HG02588 (cell line): ENCODE data around the gene NDST3.
"Not testable (repeated sequence)": the region's sequence is repeated elsewhere in the genome, so short reads cannot be mapped to it uniquely, and the experiment has no call there.

Source experiments
- ATAC-seq: cut with Tn5 transposase; IDR thresholded peaks from one replicate; pipeline ENCODE4 v1.9.1; 2021; ENCODE audit warnings: mild to moderate bottlenecking, moderate library complexity; ENCODE audit not compliant: unreplicated experiment

Gene NDST3

GRCh38 chr4:118266145-118266496 is 231.8 kb downstream of the NDST3 start:
- ATAC-seq, result not testable (repeated sequence)

- no peak for ATAC-seq
Observed at GRCh38 chr4:118268780-118269179, 234.5 kb downstream of the NDST3 start.

- peak; percentile 60 for ATAC-seq
Observed at GRCh38 chr4:118270492-118270891, 236.2 kb downstream of the NDST3 start.

- no peak for ATAC-seq
Observed at GRCh38 chr4:118271788-118272187, 237.5 kb downstream of the NDST3 start.

DNA sequence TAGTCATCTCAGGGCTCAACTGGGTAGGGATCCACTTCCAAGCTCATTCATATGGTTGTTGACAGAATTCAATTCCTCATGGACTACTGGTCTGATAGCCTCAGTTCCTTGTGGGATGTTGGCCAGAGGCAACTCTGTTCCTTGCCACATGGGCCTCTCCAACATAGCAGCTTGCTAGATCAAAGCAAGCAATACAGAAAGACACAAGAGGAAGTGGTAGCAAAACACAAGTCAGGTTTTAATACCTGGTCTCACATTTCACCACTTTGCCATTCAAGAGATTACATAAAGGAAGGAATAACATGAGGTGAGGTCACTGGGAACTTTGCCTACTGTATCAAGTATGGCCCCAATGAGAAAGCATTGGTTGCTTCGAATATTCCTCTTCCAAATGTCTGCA is 239.4 kb downstream of the NDST3 start:
- no peak for ATAC-seq

GRCh38 chr4:118276580-118276979 is 242.3 kb downstream of the NDST3 start:
- ATAC-seq, result no peak

- no peak for ATAC-seq
Observed at GRCh38 chr4:118277243-118277642, 243.0 kb downstream of the NDST3 start.

DNA sequence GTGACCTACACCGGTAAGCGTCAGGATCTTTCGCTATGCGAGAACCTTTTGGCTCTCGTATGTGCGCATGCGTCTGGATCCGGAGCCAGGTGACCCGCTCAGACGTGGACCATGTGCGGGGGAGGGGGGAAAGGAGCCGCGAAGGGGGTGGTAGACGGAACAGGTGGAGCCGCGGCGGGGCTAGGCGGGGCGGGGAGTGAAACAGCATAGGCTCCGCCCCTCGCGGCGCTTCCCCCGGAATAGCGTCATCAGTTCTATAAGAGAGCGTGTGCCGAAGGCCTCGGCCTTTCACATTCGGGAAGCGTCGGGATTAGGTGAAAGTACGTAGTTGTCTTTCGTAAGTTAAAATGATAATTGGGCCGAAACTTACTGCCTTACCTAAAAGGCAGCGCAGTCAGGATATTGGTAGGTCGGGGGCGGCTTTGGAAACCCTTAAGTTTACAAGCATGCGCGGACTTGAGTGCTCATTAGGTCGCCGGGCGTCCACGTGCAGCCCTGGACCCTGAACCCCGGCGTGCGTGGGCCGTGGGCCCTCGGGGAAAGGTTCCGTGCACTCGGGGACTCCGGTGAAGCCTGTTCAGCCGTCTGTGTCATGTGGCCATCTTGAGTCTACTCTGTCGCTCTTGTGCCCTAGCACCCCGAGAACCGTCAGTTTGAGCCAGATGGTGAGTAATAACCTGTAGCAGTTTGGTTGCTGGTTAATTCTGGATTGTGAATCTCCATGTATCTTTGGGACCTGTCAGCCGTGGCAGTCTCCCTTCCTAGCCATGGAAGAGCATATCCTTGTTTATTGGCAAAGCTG is 244.4 kb downstream of the NDST3 start:
- peak; percentile 89 for ATAC-seq

GRCh38 chr4:118279328-118279727 is 245.0 kb downstream of the NDST3 start:
- no peak for ATAC-seq

- no peak for ATAC-seq
Observed at GRCh38 chr4:118279920-118280432, 245.7 kb downstream of the NDST3 start.

GRCh38 chr4:118280501-118281218 is 246.4 kb downstream of the NDST3 start:
- ATAC-seq, result peak; percentile 25

- ATAC-seq, result no peak
Observed at GRCh38 chr4:118281611-118282442, 247.5 kb downstream of the NDST3 start.

DNA sequence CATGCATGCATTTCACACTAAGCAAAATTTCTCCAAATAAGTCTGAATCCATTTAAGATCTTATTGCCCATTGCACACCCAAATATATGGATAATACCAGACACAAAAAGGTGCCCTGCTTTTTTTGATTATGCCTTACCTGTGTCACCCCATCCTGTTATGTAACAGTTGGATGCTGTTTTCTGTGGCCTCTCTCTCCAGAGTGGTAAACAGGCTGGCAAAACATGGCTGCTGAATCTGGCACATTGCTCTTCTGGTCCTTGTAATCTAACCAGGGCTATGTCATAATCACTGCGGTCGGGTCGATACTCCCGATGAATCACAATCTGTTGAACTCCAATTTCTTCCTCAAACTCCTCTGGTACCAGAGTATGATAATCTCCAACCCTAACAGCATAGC is 248.4 kb downstream of the NDST3 start:
- no peak for ATAC-seq

DNA sequence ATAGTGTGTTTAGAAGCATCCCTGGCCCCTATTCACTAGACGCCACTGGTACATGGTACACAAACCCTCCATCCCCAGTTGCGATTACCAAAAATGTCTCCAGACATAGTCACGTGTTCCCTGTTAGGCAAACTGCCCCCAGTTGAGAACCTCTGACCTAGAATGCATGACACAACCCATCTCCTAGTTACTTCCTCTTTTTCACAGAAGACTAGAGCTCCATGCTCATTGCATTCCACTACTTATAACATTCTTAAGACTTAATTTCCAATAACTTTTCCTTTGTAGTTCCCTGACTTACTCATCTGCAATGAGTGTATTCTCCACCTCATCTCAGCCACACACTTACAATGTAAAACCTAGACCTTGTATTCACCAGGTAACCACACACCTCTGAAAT is 249.9 kb downstream of the NDST3 start:
- peak; percentile 46 for ATAC-seq

DNA sequence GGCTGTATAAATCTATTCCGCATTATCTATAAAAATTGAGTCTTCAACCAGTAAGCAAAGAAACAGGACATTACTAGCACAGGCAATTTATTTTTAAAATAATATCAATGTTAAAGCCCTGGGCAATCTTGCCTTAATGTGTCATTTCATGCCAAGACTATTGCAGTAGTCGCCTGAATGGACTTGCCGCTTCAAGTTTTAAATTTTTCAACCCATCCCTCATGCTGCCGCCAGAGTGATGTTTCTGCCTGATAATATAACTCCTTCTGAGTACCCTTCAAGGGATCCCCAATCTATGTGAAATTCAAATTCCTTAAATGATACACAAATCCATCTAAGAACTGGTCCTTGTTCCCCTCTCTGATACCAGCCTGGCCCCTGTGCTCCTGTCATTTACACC is 251.6 kb downstream of the NDST3 start:
- no peak for ATAC-seq

GRCh38 chr4:118286685-118287084 is 252.4 kb downstream of the NDST3 start:
- no peak for ATAC-seq

DNA sequence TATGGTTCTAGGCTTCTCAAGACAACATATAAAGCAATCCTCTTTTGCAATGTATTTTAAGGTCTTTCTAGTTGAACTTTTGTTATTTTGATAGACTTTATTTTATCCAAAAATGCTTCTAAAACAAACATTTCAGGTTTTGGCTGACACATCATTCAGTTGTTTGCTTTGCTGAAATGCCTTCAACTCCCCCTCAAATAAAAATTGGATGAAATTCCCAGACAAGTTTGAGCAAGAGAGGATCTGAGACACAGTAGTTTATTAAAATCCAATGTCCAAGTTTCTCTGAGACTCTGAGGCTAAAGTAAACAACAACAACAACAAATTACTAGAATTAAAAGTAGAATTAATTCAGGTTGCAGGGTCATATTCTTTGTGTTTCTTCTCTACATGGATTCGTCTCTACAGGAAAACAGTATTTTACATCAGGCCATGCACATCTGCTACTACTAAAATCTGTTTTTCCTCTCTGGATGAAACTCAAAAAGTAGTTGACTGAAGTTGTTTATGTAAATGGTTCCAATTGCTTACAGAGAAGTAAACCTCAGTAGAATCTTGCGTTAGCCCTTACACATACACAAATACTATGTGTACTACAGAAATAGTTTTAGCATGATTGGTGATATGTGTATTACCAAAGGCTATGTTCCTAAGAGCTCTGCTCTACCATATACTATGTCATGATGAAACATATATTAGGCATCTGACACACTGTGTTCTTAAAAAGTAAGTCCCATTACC is 253.6 kb downstream of the NDST3 start:
- ATAC-seq, result no peak

- ATAC-seq, result no peak
Observed at GRCh38 chr4:118289794-118290193, 255.5 kb downstream of the NDST3 start.

DNA sequence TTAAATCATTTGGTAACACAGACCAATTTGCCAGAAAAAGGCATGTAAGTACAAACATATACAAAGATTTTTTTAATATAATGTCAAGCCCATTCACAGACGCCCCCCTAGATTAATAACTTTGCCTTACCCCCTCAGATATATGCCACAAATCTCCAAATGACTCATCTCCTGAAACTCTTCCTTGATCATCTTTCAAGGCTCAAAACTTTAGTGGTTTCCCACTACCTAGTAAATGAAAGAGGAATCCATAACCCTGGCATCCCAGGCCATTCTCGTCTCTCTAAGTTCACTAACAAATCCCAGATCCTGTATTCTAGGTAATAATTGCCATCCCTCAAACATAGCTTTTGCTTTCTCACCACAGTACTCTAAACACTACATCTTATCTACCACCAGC is 256.7 kb downstream of the NDST3 start:
- ATAC-seq, result no peak

DNA sequence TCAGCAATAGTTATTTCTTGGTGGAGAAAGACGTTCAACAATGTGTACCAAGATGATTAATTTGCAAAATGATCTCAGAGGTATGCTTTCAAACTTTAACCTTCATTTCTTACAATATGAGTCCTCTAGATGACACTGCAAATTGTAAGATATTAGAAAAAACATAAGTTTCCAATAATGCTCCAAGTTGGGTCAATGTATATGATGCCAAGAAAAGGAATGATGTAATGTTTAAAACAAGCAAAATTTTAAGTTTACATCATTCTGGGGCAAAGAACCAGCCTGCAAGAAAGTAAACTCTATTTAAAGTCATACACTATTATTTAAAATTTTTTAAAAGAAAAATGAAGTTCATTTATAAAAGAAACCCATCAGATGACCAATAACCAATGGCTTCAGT is 262.4 kb downstream of the NDST3 start:
- ATAC-seq, result no peak

DNA sequence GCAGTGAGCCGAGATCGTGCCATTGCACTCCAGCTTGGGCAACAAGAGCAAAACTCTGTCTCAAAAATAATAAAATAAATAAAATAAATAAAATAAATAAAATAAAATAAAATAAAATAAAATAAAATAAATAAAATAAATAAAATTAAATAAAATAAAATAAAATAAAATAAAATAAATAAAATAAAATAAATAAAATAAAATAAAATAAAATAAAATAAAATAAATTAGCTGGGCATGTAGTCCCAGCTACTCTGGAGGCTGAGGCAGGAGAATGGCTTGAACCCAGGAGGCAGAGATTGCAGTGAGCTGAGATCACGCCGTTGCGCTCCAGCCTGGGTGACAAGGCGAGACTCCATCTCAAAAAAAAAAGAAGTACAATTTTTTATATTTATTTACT is 265.3 kb downstream of the NDST3 start:
- not testable (repeated sequence) for ATAC-seq
